ENCODE data around the gene CNPY3.

- no peak for TF ChIP-seq CTCF (IDR thresholded peaks at IDR 0.05)
- no peak for TF ChIP-seq EZH2 (IDR thresholded peaks at IDR 0.05)
- TF ChIP-seq EZH2phosphoT487 (IDR thresholded peaks at IDR 0.05), result no peak
These were observed 39.5 kb upstream of the CNPY3 start for GRCh38 chr6:42889815-42890214.

Data from neural progenitor cell (in vitro differentiated cells).